DMS79 (cell line): ENCODE measurements around the gene CCSER1.
"Not testable (repeated sequence)": the region's sequence is repeated elsewhere in the genome, so short reads cannot be mapped to it uniquely, and the experiment has no call there.

ENCODE experiments used
- DNase-seq: peaks from one replicate; lab custom pipeline; 2025; lab: John Stamatoyannopoulos, UW

CCSER1 gene

DNA sequence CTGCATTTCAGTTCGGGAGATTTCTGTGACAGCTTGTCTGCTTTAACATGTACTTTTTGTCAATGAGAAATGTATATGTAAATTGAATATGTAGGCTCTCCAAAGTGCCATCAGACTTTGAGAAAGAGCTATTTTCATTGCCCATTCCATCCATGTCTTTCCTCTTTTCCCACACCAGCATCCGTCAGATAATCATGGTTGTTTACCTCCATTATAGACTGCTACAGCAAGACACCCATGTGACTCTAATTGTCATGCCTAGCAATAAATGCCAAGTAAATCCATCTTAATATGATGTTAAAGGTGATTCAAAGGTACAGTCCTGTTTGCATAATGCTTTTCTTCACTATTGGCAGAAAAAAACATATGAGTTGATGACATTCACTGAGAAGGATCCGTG, 1157.3 kb downstream of the CCSER1 start:
- no peak for DNase-seq

- no peak for DNase-seq
These were observed 1158.3 kb downstream of the CCSER1 start for GRCh38 chr4:91285487-91285886.

GRCh38 chr4:91288702-91289311, 1161.6 kb downstream of the CCSER1 start:
- DNase-seq = no peak

DNA sequence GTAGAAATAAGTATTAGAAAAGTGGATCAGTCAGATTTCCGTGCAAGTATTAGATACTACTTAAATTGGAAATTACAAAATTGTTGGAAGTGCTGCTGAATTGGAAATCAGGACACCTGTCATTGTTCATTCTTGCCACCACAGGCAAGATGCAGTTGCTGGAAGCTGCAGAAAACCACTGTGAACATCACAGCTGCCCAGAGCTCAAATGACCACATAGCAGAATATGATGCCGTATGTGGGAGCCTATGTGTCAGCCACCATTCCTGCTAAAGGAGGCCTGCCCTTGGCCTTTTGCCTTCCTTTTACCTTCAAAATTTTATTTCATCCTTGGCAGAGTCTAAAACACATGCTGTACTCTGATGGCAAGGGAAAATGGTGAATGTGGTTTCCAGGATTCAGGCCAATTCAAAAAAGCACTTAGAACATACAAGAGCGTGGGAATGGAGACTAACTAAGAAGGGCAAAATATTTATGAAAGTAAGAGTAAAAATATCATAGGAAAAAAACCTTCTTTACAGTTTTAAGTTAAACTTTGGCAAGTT, 1171.0 kb downstream of the CCSER1 start:
- DNase-seq = no peak

DNA sequence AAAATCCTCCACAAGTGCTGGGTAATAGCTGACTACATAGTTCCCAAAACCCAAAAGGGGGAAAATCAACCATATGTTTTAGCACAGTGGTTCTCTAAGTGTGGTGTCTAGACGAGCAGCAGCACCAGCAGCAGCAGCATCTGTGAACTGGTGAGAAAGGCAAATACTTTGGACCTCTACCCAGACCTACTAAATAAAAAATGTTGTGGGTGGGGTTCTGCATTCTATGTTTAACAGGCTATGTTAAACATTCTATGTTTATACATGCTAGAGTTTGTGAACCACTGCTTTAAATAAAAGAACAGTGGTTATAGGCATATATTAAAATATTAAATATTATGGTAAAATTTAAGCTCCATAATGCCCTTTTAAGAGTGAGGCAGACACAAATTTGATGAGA, 1171.6 kb downstream of the CCSER1 start:
- no peak for DNase-seq

- no peak for DNase-seq
These were observed 1174.9 kb downstream of the CCSER1 start for GRCh38 chr4:91302120-91302519.

DNA sequence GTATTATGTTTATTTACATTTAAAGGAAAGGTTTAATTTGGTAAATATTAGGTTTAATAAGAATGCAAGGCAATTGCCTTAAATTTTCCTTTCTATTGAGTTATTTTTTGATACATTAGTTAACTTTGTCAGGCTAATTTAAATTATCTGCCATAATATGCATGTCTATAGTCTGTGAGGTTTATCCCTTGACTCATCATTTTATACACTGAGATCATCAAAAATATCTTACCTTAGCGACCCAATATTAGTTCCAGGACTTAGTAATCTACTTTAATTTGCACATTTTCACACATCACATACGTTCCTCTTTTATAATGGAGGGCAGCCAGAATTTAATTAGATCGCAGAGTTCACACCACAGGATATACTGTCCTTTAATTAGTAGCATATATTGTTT, 1177.1 kb downstream of the CCSER1 start:
- DNase-seq = no peak

- no peak for DNase-seq
These were observed 1190.2 kb downstream of the CCSER1 start for GRCh38 chr4:91317434-91317833.

DNA sequence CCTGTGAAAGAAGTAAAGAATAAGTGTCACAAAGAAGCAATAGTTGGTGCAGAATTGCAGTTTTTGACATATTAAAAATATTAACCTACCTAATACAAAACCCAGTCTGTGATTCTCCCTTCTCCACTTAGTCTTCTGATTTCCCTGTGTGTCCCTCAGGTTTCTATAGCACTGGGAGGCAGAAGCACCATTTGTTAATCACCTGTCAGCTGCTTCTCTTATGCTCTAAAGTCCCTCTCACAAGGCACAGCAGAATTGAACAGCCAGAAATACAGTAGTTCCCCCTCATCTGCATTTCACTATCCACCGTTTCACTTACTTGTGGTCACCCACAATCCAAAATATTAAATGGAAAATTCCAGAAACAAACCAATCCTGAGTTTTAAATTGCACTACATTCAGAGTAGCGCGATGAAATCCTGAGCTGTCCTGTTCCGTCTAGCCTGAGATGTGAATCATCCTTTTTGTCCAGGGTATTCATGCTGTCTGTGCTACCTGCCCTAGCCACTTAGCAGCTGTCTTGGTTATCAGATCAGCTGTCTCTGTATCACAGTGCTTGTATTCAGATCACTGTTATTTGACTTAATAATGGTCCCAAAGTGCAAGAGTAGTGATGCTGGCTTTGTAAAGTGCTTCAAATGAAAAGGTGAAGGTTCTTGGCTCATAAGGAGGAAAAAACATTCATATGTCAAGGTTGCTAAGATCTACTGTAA, 1192.5 kb downstream of the CCSER1 start:
- no peak for DNase-seq

- DNase-seq = no peak
These were observed 1195.8 kb downstream of the CCSER1 start for GRCh38 chr4:91322961-91323360.

GRCh38 chr4:91325495-91325894, 1198.3 kb downstream of the CCSER1 start:
- no peak for DNase-seq

DNA sequence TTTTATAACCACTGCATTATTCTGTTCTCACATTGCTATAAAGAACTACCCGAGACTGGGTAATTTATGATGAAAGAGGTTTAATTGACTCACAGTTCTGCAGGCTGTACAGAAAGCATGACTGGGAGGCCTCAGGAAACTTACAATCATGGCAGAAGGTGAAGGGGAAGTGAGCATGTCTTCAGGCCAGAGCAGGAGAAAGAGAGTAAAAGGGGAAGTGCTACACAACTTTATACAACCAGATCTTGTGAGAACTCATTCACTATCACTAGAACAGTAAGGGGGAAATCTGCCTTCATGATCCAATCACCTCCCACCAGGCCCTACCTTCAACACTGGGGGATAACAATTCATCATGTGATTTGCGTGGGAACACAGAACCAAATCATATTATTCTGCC, 1199.0 kb downstream of the CCSER1 start:
- DNase-seq = not testable (repeated sequence)

- no peak for DNase-seq
These were observed 1203.5 kb downstream of the CCSER1 start for GRCh38 chr4:91330555-91331137.

- no peak for DNase-seq
These were observed 1213.6 kb downstream of the CCSER1 start for GRCh38 chr4:91340822-91341221.

GRCh38 chr4:91345632-91346031, 1218.4 kb downstream of the CCSER1 start:
- no peak for DNase-seq

DNA sequence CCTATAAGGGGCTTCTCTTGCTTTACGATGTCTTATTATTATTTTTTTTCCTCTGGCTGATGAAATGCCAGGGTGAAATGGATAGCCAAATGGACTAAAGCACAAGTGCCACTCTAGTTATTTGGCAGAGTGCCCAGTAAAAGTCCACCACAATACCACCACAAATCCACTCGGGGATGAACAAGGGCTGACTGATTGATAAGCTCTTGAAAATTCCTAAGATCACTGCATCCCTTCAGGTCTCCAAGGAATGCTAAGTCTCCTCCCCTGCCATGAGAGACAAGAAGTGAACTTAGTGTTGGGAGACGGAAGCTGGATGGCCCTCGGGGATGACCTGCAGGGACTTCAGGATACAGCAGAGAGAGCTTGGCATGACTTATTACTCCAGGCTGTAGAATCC, 1229.3 kb downstream of the CCSER1 start:
- DNase-seq = peak; percentile 14

- DNase-seq = not testable (repeated sequence)
These were observed 1230.8 kb downstream of the CCSER1 start for GRCh38 chr4:91358016-91358415.

DNA sequence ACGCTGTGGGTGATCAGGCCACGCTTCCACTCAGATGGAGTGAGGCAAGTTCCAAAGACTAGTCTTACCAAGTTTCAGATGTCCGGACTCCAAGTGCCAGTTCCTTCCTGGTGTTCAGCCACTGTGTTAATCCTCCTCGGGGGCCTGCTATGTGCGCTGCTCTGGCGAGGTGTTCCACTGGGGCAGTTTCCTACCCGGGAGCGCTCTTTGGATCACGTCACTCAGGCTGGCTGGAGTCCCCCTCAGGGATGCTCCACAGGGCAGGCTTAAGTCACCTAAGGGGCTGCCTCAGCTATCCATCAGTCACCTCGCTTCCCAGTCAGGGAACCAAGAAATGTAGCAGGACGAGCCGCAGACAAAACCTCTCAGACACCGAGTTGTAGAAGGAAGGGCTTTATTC, 1231.4 kb downstream of the CCSER1 start:
- not testable (repeated sequence) for DNase-seq

DNA sequence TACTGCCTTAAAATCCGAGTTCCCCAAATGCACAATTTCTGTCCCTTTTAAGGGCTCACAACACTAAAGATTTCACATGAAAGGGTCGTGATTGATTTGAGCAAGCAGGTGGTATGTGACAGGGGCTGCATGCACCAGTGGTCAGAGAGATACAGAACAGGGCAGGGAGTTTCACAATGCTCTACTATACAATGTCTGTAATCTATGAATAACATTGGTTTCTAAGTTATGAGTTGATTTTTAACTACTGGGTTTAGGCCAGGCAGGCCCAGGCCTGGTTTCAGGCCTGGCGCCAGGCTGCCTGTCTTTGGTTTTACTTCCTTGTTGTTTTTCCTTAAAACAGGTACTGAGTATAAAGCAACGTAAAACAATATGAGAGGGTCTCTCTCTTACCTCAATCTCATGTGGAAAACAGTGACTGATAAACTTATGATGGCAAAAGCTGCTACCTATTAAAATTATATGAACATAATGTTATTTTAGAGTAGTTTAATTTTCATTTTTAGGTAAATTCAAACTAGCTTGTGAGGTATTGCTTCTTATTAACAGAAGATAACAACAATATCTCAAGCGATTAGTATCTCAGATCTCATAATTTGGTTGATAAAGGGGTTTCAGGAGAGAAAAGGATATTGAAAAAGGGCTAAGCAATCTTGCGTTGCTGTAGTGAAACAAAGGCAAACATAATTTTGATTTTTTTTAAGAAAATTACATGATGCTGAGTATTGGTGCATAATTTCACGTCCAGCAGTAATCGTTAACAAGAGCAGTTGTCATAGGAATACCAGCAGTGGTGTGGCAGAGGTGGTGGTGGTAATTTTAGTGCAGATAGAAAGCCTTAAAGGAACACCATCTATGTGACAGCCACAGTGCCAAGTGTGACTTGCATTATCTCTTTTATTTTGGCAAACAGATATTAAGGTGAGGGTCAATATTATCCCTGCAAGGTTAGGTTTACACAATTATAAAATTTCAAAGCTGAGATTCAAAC, 1232.1 kb downstream of the CCSER1 start:
- no peak for DNase-seq

DNA sequence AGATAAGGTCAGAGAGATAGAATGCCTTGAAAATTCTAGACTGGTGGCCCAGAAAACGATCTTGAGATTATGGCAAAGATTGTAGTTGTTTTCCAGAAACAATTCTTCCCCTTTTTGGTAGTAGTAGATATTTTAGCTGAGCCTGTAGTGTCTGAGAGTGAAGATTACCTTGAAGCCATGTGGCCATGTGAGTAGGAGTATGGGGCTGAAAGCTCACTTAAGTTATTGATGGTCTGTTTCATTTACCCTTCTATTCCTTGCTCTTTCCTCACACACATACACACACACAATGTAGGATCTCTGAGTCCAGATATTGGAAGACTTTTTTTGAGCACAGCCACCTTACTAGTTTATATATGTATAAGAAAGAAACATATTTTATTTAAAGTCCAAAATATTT, 1234.9 kb downstream of the CCSER1 start:
- DNase-seq = no peak

DNA sequence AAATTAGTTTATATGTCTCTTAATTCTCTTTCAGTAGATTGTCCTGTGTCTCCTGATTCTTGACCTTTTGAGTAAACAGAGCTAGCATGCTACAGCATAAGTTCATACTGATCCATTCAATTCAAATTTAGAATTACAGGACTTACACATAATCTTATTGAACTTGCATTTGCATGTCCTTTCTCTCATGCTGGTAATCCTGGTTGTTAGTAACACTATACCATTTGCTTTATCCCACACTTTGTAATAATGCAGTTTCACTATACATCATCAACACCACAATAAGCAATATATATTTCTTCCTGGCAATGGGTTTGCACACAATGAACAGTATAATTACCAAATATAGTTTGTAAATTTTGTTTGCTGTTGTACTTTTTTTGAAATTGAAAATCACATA, 1239.4 kb downstream of the CCSER1 start:
- no peak for DNase-seq

GRCh38 chr4:91369116-91369515, 1241.9 kb downstream of the CCSER1 start:
- DNase-seq = no peak
